ENCODE results near the gene CA10. TPM values are rescaled to one million over a fixed set of nuclear protein-coding genes. Genes with fewer than 3 reads are reported as not detected.

The CA10 gene
- total RNA-seq, 2 donors from 2014 or later, result 0.22 to 0.37 TPM

DNA sequence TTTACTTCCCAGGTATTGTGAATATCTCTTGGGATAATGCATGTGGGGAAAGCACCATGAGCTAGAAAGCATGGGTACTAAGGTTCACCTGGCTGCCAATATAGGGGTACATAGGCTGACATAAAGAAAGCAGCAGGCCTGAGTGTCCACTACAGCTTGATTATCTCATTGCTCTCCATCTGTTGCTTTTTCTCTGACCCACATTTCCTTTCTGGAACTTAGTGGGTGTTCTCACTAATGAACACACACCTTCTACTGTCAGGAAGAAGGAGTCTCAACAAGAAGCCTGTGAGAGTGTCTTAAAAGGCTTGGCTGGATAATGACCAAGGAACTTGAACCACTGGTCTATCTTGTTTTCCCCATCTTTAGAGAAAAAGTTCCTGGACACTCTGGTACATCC is 62.5 kb downstream of the CA10 start:
- no peak overlapping the region for H3K4me3 ChIP-seq (ENCODE audit: low read length)
- H3K27ac Mint-ChIP-seq, result no peak overlapping the region
- H3K4me3 Mint-ChIP-seq, result no peak overlapping the region
- H3K27me3 ChIP-seq (ENCODE audit: control insufficient read depth, insufficient read depth, low read length, poor library complexity, severe bottlenecking), result no peaks in the 10 kb centered on the region
- no peaks in the 10 kb centered on the region for H3K4me1 Mint-ChIP-seq
- H3K36me3 Mint-ChIP-seq (ENCODE audit: low read depth), result no peaks in the 10 kb centered on the region
- no peaks in the 10 kb centered on the region for H3K36me3 ChIP-seq (ENCODE audit: control insufficient read depth, insufficient read depth, low read length)
- H3K4me1 ChIP-seq (ENCODE audit: control insufficient read depth, insufficient read depth, low read length), result no peaks in the 10 kb centered on the region
- H3K27ac ChIP-seq (ENCODE audit: low read depth, low read length), result no peak overlapping the region
- H3K27me3 Mint-ChIP-seq (ENCODE audit: insufficient read depth), result no peaks in the 10 kb centered on the region
- H3K9me3 ChIP-seq (ENCODE audit: control insufficient read depth, low read length), result peaks cover 18% of the 10 kb centered on the region
- TF ChIP-seq, protein P1, sequence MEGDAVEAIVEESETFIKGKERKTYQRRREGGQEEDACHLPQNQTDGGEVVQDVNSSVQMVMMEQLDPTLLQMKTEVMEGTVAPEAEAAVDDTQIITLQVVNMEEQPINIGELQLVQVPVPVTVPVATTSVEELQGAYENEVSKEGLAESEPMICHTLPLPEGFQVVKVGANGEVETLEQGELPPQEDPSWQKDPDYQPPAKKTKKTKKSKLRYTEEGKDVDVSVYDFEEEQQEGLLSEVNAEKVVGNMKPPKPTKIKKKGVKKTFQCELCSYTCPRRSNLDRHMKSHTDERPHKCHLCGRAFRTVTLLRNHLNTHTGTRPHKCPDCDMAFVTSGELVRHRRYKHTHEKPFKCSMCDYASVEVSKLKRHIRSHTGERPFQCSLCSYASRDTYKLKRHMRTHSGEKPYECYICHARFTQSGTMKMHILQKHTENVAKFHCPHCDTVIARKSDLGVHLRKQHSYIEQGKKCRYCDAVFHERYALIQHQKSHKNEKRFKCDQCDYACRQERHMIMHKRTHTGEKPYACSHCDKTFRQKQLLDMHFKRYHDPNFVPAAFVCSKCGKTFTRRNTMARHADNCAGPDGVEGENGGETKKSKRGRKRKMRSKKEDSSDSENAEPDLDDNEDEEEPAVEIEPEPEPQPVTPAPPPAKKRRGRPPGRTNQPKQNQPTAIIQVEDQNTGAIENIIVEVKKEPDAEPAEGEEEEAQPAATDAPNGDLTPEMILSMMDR (conservative IDR thresholded peaks at IDR 0.05), result no peak
- H3K9me3 Mint-ChIP-seq, result no peaks in the 10 kb centered on the region
- H3K9ac ChIP-seq (ENCODE audit: extremely low read depth, low read length, poor library complexity, severe bottlenecking), result no peak overlapping the region
- no peak for DNase-seq

DNA sequence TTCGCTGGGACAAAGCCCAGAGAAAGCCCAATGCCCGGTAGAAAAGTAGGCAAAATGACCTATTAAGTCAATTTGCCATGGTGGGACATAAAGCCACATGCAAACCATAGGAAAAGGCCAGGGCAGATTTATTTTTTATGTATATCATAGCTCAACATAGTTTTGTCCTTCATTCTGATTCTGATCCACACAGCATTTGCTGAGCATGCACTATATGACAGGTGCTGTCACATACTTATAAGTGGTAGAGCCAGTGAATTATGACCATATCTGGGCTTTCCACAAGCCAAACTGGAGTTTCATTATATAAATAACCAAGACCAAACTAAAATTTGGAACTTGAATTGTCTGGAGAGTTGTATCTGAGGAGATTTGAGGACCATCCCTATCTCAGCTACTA is 74.3 kb downstream of the CA10 start:
- no peak overlapping the region for H3K4me3 ChIP-seq (ENCODE audit: low read length)
- H3K9ac ChIP-seq (ENCODE audit: extremely low read depth, low read length, poor library complexity, severe bottlenecking), result no peak overlapping the region
- H3K36me3 Mint-ChIP-seq (ENCODE audit: low read depth), result no peaks in the 10 kb centered on the region
- peaks cover 4% of the 10 kb centered on the region for H3K9me3 ChIP-seq (ENCODE audit: control insufficient read depth, low read length)
- no peak for DNase-seq
- no peaks in the 10 kb centered on the region for H3K9me3 Mint-ChIP-seq
- no peak overlapping the region for H3K27ac Mint-ChIP-seq
- H3K4me3 Mint-ChIP-seq, result no peak overlapping the region
- TF ChIP-seq, protein P1 (conservative IDR thresholded peaks at IDR 0.05), result no peak
- no peaks in the 10 kb centered on the region for H3K36me3 ChIP-seq (ENCODE audit: control insufficient read depth, insufficient read depth, low read length)
- H3K27me3 ChIP-seq (ENCODE audit: control insufficient read depth, insufficient read depth, low read length, poor library complexity, severe bottlenecking), result no peaks in the 10 kb centered on the region
- H3K4me1 ChIP-seq (ENCODE audit: control insufficient read depth, insufficient read depth, low read length), result no peaks in the 10 kb centered on the region
- no peaks in the 10 kb centered on the region for H3K4me1 Mint-ChIP-seq
- 48 to 74% methylated on average over 2 of the region's 2 CpGs for WGBS, 2 experiments (ENCODE audit: insufficient coverage in 1 of 2, insufficient read length in 1 of 2)
- peaks cover 3% of the 10 kb centered on the region for H3K27me3 Mint-ChIP-seq (ENCODE audit: insufficient read depth)
- no peak overlapping the region for H3K27ac ChIP-seq (ENCODE audit: low read depth, low read length)

DNA sequence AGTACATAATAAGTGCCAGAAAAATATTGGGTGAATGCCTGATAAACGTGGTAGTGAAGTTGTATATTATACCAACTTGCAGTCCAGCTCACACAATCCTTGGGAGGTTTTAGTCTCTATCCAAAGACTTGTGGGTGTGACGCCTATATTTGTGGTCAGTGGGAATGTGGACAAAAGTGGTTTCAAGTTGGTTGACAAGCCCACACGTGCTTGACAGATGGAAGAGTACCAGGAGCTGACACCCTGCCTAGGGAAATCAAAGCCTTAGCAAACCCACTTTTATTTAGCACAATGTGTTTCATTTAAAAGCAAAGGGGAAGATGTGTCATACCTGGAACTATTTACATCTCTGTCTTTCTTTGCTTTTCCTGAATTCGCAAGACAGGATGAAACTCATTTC is 79.0 kb downstream of the CA10 start:
- no peak for DNase-seq
- no peak overlapping the region for H3K4me3 Mint-ChIP-seq
- no peaks in the 10 kb centered on the region for H3K27me3 Mint-ChIP-seq (ENCODE audit: insufficient read depth)
- H3K4me3 ChIP-seq (ENCODE audit: low read length), result no peak overlapping the region
- no peaks in the 10 kb centered on the region for H3K4me1 ChIP-seq (ENCODE audit: control insufficient read depth, insufficient read depth, low read length)
- no peaks in the 10 kb centered on the region for H3K36me3 ChIP-seq (ENCODE audit: control insufficient read depth, insufficient read depth, low read length)
- WGBS, 2 experiments (ENCODE audit: insufficient coverage in 1 of 2, insufficient read length in 1 of 2), result 50 to 78% methylated on average over 1 to 4 of the region's 4 CpGs
- TF ChIP-seq, protein P1 (conservative IDR thresholded peaks at IDR 0.05), result no peak
- H3K9me3 Mint-ChIP-seq, result no peaks in the 10 kb centered on the region
- H3K27ac Mint-ChIP-seq, result no peak overlapping the region
- no peaks in the 10 kb centered on the region for H3K27me3 ChIP-seq (ENCODE audit: control insufficient read depth, insufficient read depth, low read length, poor library complexity, severe bottlenecking)
- H3K9ac ChIP-seq (ENCODE audit: extremely low read depth, low read length, poor library complexity, severe bottlenecking), result no peak overlapping the region
- H3K27ac ChIP-seq (ENCODE audit: low read depth, low read length), result no peak overlapping the region
- no peaks in the 10 kb centered on the region for H3K4me1 Mint-ChIP-seq
- no peaks in the 10 kb centered on the region for H3K36me3 Mint-ChIP-seq (ENCODE audit: low read depth)
- H3K9me3 ChIP-seq (ENCODE audit: control insufficient read depth, low read length), result peaks cover 10% of the 10 kb centered on the region
